Astrocyte (in vitro differentiated cells and primary cell): ENCODE results near the gene FLT3. TPM values are rescaled to one million over a fixed set of nuclear protein-coding genes. Genes with fewer than 3 reads are reported as not detected.

Experiments used
- DNase-seq: peaks from one replicate; pipeline ENCODE4 v3.0.0-alpha.2; 2010; ENCODE audit warnings: low read depth
- FAIRE-seq: peaks from 2 replicates; lab custom pipeline; 2011; peaks lifted over from hg19 to GRCh38; lab: Jason Lieb, UNC
- H2AFZ ChIP-seq: 2 replicates; pipeline ENCODE4 v1.6.0; 2012; ENCODE audit warnings: low read depth, low read length, inconsistent platforms
- H3K27ac ChIP-seq: 2 replicates; pipeline ENCODE4 v1.5.1; 2011; ENCODE audit warnings: low read depth, low read length, inconsistent platforms
- H3K27me3 ChIP-seq: 2 replicates; pipeline ENCODE4 v1.6.0; 2011; ENCODE audit warnings: low read length, inconsistent platforms; ENCODE audit not compliant: insufficient read depth
- H3K36me3 ChIP-seq: 2 replicates; pipeline ENCODE4 v1.5.1; 2011; ENCODE audit warnings: low read length, inconsistent platforms; ENCODE audit not compliant: insufficient read depth
- H3K4me1 ChIP-seq: 2 replicates; pipeline ENCODE4 v1.5.1; 2011; ENCODE audit warnings: low read length, inconsistent platforms; ENCODE audit not compliant: insufficient read depth
- H3K4me2 ChIP-seq: 2 replicates; pipeline ENCODE4 v1.6.0; 2012; ENCODE audit warnings: low read length, inconsistent platforms
- H3K4me3 ChIP-seq: 2 replicates; pipeline ENCODE4 v1.5.1; 2011; ENCODE audit warnings: low read depth, mild to moderate bottlenecking, low read length, inconsistent platforms; ENCODE audit not compliant: insufficient read depth
- H3K79me2 ChIP-seq: 2 replicates; pipeline ENCODE4 v1.6.0; 2012; ENCODE audit warnings: mild to moderate bottlenecking, low read length, inconsistent platforms; ENCODE audit not compliant: insufficient read depth
- H3K9ac ChIP-seq: 2 replicates; pipeline ENCODE4 v1.6.0; 2012; ENCODE audit warnings: mild to moderate bottlenecking, low read length, inconsistent platforms
- H3K9me3 ChIP-seq: 2 replicates; pipeline ENCODE4 v1.5.1; 2012; ENCODE audit warnings: low read depth, mild to moderate bottlenecking, low read length, inconsistent platforms; ENCODE audit not compliant: insufficient read depth
- H4K20me1 ChIP-seq: 2 replicates; pipeline ENCODE4 v1.6.0; 2012; ENCODE audit warnings: low read length, inconsistent platforms; ENCODE audit not compliant: insufficient read depth
- H3K27ac Mint-ChIP-seq: one replicate; pipeline ENCODE4 v1.8.0; 2021; ENCODE audit warnings: mild to moderate bottlenecking, mixed read lengths; ENCODE audit not compliant: unreplicated experiment
- H3K27me3 Mint-ChIP-seq: one replicate; pipeline ENCODE4 v1.8.0; 2021; ENCODE audit warnings: low read depth, mixed read lengths; ENCODE audit not compliant: unreplicated experiment
- H3K36me3 Mint-ChIP-seq: one replicate; pipeline ENCODE4 v1.8.0; 2021; ENCODE audit warnings: low read depth, mixed read lengths; ENCODE audit not compliant: unreplicated experiment
- H3K4me1 Mint-ChIP-seq: one replicate; pipeline ENCODE4 v1.8.0; 2021; ENCODE audit warnings: low read depth, mixed read lengths; ENCODE audit not compliant: unreplicated experiment
- H3K4me3 Mint-ChIP-seq: one replicate; pipeline ENCODE4 v1.8.0; 2021; ENCODE audit warnings: mild to moderate bottlenecking, moderate library complexity, mixed read lengths; ENCODE audit not compliant: unreplicated experiment
- H3K9me3 Mint-ChIP-seq: one replicate; pipeline ENCODE4 v1.8.0; 2021; ENCODE audit warnings: mild to moderate bottlenecking, mixed read lengths; ENCODE audit not compliant: unreplicated experiment
- EZH2 ChIP-seq: IDR thresholded peaks from 2 replicates; pipeline ENCODE4 v1.6.1; 2012; ENCODE audit warnings: mild to moderate bottlenecking, low read length, inconsistent platforms; ENCODE audit not compliant: insufficient read depth
- total RNA-seq: library from RNA; stranded (reverse); gene quantifications from 2 replicates; pipeline ENCODE4 v1.2.1, GENCODE V29; 2021
- TF ChIP-seq, protein P1 (sequence below): IDR thresholded peaks from 2 replicates; pipeline ENCODE4 v1.5.1; 2011; ENCODE audit warnings: low read depth, mild to moderate bottlenecking, inconsistent platforms, low read length, moderate library complexity; ENCODE audit not compliant: insufficient read depth

The FLT3 gene
- total RNA-seq, 1 donor from 2014 or later: not detected

GRCh38 chr13:27969082-27969865 is 131.1 kb downstream of the FLT3 start, which contains the start of gene CDX2:
TSS of gene CDX2 (minus strand) at chr13:27969315. CDS start at chr13:27969006, 309 bp downstream.
- no peak for FAIRE-seq
- H3K36me3 ChIP-seq: no peaks in the 10 kb centered on the region
- peaks cover 83% of the 10 kb centered on the region for H3K27me3 Mint-ChIP-seq
- peaks cover 21% of the 10 kb centered on the region for H3K9me3 Mint-ChIP-seq
- H3K27me3 ChIP-seq: peaks cover 91% of the 10 kb centered on the region
- H3K4me1 ChIP-seq: no peaks in the 10 kb centered on the region
- no peaks in the 10 kb centered on the region for H3K79me2 ChIP-seq
- H3K9me3 ChIP-seq: no peaks in the 10 kb centered on the region
- TF ChIP-seq, protein P1, sequence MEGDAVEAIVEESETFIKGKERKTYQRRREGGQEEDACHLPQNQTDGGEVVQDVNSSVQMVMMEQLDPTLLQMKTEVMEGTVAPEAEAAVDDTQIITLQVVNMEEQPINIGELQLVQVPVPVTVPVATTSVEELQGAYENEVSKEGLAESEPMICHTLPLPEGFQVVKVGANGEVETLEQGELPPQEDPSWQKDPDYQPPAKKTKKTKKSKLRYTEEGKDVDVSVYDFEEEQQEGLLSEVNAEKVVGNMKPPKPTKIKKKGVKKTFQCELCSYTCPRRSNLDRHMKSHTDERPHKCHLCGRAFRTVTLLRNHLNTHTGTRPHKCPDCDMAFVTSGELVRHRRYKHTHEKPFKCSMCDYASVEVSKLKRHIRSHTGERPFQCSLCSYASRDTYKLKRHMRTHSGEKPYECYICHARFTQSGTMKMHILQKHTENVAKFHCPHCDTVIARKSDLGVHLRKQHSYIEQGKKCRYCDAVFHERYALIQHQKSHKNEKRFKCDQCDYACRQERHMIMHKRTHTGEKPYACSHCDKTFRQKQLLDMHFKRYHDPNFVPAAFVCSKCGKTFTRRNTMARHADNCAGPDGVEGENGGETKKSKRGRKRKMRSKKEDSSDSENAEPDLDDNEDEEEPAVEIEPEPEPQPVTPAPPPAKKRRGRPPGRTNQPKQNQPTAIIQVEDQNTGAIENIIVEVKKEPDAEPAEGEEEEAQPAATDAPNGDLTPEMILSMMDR: no peak
- TF ChIP-seq EZH2: no peak
- H2AFZ ChIP-seq: no peak within 1 kb of the TSS
- H4K20me1 ChIP-seq: no peaks in the 10 kb centered on the region
- DNase-seq: no peak
- no peak within 1 kb of the TSS for H3K4me3 ChIP-seq
- H3K36me3 Mint-ChIP-seq: peaks cover 3% of the 10 kb centered on the region
- H3K27ac Mint-ChIP-seq: peak within 1 kb of the TSS; percentile 20
- no peak within 1 kb of the TSS for H3K9ac ChIP-seq
- H3K27ac ChIP-seq: no peak within 1 kb of the TSS
- H3K4me2 ChIP-seq: no peak within 1 kb of the TSS
- no peak within 1 kb of the TSS for H3K4me3 Mint-ChIP-seq
- H3K4me1 Mint-ChIP-seq: peaks cover 1% of the 10 kb centered on the region

DNA sequence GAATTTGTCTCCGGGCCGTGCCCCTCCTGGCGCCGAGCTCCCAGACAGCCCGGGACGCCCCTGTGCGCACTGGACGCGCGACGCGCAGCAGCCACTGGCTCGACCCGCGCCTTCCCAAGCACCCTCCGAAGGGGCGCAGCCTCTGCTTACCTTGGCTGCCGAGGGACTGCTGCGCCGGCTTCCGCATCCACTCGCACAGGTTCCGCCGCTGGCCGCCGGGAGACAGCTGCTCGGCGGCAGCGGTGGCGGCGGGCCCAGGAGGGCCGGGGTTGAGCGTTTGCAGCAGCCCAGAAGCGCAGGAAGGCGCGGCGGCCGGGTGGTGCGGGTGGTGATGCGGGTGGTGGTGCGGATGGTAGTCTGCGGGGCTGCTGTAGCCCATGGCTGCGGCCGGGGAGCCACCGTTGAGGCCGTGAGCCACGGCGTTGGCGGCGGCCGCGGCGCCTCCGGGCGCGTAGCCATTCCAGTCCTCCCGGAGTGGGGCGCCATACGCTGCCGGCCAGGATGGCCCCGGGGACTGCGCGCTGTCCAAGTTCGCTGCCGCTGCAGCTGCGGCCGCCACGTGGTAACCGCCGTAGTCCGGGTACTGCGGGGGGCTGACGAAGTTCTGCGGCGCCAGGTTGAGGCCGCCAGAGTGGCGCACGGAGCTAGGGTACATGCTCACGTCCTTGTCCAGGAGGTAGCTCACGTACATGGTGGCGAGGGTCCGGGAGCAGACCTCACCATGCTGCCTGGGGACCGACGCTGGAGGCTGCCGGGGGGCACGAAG is 131.9 kb downstream of the FLT3 start:
- Histone ChIP-seq H3K9ac (no peak overlapping the region), H4K20me1 (no peaks in the 10 kb centered on the region), H3K36me3 (no peaks in the 10 kb centered on the region), H2AFZ (no peak overlapping the region), H3K4me1 (no peaks in the 10 kb centered on the region), H3K9me3 (no peaks in the 10 kb centered on the region), H3K4me3 (no peak overlapping the region), H3K4me2 (no peak overlapping the region), H3K79me2 (no peaks in the 10 kb centered on the region), H3K27ac (no peak overlapping the region), H3K27me3 (peaks cover 91% of the 10 kb centered on the region)
- H3K4me1 Mint-ChIP-seq: peaks cover 1% of the 10 kb centered on the region
- H3K36me3 Mint-ChIP-seq: peaks cover 3% of the 10 kb centered on the region
- H3K9me3 Mint-ChIP-seq: peaks cover 17% of the 10 kb centered on the region
- H3K4me3 Mint-ChIP-seq: no peak overlapping the region
- no peak for DNase-seq
- no peak overlapping the region for H3K27ac Mint-ChIP-seq
- H3K27me3 Mint-ChIP-seq: peaks cover 83% of the 10 kb centered on the region
- no peak for FAIRE-seq
- TF ChIP-seq EZH2: peak; percentile 88
- TF ChIP-seq, protein P1: no peak
